ENCODE results near the gene TRPV4.

TRPV4 gene

GRCh38 chr12:109764776-109765445 lies 68.3 kb downstream of the TRPV4 start:
- H3K36me3 ChIP-seq (ENCODE audit: insufficient read depth, low read length) = no peaks in the 10 kb centered on the region
- no peaks in the 10 kb centered on the region for H3K9me3 ChIP-seq (ENCODE audit: low read depth, low read length)
- no peak for TF ChIP-seq EZH2 (IDR thresholded peaks at IDR 0.05)
- H3K9ac ChIP-seq (ENCODE audit: insufficient read length) = no peak overlapping the region
- no peak overlapping the region for H3K27ac ChIP-seq
- no peak for DNase-seq (ENCODE audit: low read depth, low spot score)
- H3K4me3 ChIP-seq = no peak overlapping the region

GRCh38 chr12:109764123-109764522 lies 69.1 kb downstream of the TRPV4 start:
- H3K9ac ChIP-seq (ENCODE audit: insufficient read length) = no peak overlapping the region
- DNase-seq (ENCODE audit: low read depth, low spot score) = no peak
- TF ChIP-seq FOXP2 (optimal IDR thresholded peaks at IDR 0.05; ENCODE audit: control extremely low read depth, extremely low read length, insufficient read depth) (no peak), EZH2 (IDR thresholded peaks at IDR 0.05) (no peak), POLR2AphosphoS5 (IDR thresholded peaks at IDR 0.05; ENCODE audit: borderline replicate concordance, low read depth, low read length) (no peak)
- no peak overlapping the region for H3K27ac ChIP-seq
- no peak overlapping the region for H3K4me3 ChIP-seq
- H3K9me3 ChIP-seq (ENCODE audit: low read depth, low read length) = no peaks in the 10 kb centered on the region
- H3K36me3 ChIP-seq (ENCODE audit: insufficient read depth, low read length) = no peaks in the 10 kb centered on the region

DNA sequence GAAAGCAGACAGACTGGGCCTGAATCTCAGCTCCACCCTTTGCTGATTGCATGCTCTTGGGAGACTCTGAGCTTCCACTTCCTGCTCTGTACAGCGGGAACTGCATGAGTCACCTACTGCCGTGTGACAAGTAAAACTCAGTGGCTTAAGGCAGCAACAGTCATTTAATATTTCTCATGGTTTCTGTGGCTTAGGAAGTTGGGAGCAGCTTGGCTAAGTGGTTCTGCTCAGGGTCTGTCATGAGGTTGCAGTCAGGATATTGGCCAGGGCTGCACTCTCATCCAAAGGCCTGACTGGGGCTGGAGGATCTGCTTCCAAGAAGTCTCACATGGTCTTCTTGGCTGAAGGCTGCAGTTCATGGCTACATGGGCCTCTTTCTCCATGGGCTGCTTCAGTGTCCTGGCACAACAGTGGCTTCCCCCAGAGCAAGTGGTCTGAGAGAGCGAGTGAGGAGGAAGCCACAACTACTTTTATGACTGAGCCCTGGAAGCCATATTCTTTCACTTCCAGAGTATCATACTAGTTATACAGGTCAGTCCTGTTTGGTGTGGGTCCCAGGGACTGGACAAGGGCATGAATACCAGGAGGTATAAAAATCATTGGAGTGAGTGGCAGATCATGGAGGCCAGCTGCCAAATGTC lies 69.9 kb downstream of the TRPV4 start:
- no peaks in the 10 kb centered on the region for H3K36me3 ChIP-seq (ENCODE audit: insufficient read depth, low read length)
- no peak overlapping the region for H3K4me3 ChIP-seq
- no peak for DNase-seq (ENCODE audit: low read depth, low spot score)
- no peak overlapping the region for H3K27ac ChIP-seq
- no peak overlapping the region for H3K9ac ChIP-seq (ENCODE audit: insufficient read length)
- TF ChIP-seq EZH2 (IDR thresholded peaks at IDR 0.05) = no peak
- TF ChIP-seq FOXP2 (optimal IDR thresholded peaks at IDR 0.05; ENCODE audit: control extremely low read depth, extremely low read length, insufficient read depth) = no peak
- TF ChIP-seq POLR2AphosphoS5 (IDR thresholded peaks at IDR 0.05; ENCODE audit: borderline replicate concordance, low read depth, low read length) = no peak
- no peaks in the 10 kb centered on the region for H3K9me3 ChIP-seq (ENCODE audit: low read depth, low read length)

- H3K36me3 ChIP-seq (ENCODE audit: insufficient read depth, low read length) = no peaks in the 10 kb centered on the region
- H3K4me3 ChIP-seq = no peak overlapping the region
- H3K27ac ChIP-seq = no peak overlapping the region
- TF ChIP-seq FOXP2 (optimal IDR thresholded peaks at IDR 0.05; ENCODE audit: control extremely low read depth, extremely low read length, insufficient read depth) (no peak), EZH2 (IDR thresholded peaks at IDR 0.05) (no peak), POLR2AphosphoS5 (IDR thresholded peaks at IDR 0.05; ENCODE audit: borderline replicate concordance, low read depth, low read length) (no peak)
- no peak for DNase-seq (ENCODE audit: low read depth, low spot score)
- no peak overlapping the region for H3K9ac ChIP-seq (ENCODE audit: insufficient read length)
- H3K9me3 ChIP-seq (ENCODE audit: low read depth, low read length) = no peaks in the 10 kb centered on the region
These were observed 70.5 kb downstream of the TRPV4 start for GRCh38 chr12:109762673-109763191.

- Histone ChIP-seq H3K9ac (ENCODE audit: insufficient read length) (no peak overlapping the region), H3K27ac (no peak overlapping the region), H3K9me3 (ENCODE audit: low read depth, low read length) (no peaks in the 10 kb centered on the region), H3K36me3 (ENCODE audit: insufficient read depth, low read length) (no peaks in the 10 kb centered on the region), H3K4me3 (no peak overlapping the region)
- TF ChIP-seq EZH2 (IDR thresholded peaks at IDR 0.05) = no peak
- no peak for TF ChIP-seq POLR2AphosphoS5 (IDR thresholded peaks at IDR 0.05; ENCODE audit: borderline replicate concordance, low read depth, low read length)
- TF ChIP-seq FOXP2 (optimal IDR thresholded peaks at IDR 0.05; ENCODE audit: control extremely low read depth, extremely low read length, insufficient read depth) = no peak
- no peak for DNase-seq (ENCODE audit: low read depth, low spot score)
These were observed 71.0 kb downstream of the TRPV4 start for GRCh38 chr12:109762071-109762672.

DNA sequence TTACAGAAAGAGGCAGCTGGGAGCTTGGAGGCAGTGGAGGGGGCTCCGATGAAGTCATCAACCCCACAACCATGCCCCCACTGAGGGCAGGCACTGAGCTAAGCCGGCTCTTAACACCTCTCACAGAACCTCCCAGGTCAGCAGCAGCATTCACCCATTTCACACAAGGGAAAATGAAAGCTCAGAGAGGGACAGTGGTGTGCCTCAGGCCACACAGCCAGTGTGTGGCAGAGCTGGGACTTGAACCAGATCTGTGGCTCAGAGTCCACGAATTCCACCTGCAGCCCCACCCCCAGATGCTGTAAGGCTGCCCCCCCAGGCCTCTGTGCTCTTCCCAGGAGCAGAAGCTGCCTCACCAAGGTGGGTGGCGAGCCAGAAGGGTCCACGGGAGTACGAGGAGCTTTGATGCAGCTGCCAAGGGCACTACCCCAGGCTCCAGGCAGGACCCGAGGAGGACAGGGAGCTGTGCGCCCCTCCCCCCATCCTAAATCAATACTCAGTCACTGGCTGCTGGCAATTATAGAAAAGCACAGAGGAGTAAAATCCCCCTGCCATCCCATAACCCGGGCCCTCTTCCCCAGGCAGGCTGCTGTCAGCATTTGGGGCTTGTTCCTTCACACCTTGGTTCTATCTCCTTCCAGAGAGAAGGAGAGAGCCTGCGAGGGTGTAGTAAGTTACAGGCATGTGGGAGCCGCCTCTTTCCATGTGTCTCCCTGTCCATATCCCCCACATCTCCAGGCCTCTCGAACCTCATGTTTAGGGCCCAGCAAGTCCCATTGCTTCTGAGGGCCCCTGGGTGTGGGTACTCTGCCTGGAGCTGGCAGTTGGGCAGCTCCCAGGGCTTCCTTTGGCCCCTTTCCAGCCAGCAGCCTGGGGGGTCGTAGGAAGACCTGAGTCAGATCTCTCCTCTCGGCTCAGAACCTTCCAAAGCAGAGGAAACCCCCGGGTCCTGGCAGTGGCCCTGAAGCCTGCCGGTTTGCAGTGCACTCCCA lies 72.0 kb downstream of the TRPV4 start:
- no peak overlapping the region for H3K9ac ChIP-seq (ENCODE audit: insufficient read length)
- DNase-seq (ENCODE audit: low read depth, low spot score) = no peak
- H3K9me3 ChIP-seq (ENCODE audit: low read depth, low read length) = no peaks in the 10 kb centered on the region
- TF ChIP-seq POLR2AphosphoS5 (IDR thresholded peaks at IDR 0.05; ENCODE audit: borderline replicate concordance, low read depth, low read length) = no peak
- no peak for TF ChIP-seq EZH2 (IDR thresholded peaks at IDR 0.05)
- TF ChIP-seq FOXP2 (optimal IDR thresholded peaks at IDR 0.05; ENCODE audit: control extremely low read depth, extremely low read length, insufficient read depth) = no peak
- H3K4me3 ChIP-seq = no peak overlapping the region
- no peaks in the 10 kb centered on the region for H3K36me3 ChIP-seq (ENCODE audit: insufficient read depth, low read length)
- no peak overlapping the region for H3K27ac ChIP-seq

DNA sequence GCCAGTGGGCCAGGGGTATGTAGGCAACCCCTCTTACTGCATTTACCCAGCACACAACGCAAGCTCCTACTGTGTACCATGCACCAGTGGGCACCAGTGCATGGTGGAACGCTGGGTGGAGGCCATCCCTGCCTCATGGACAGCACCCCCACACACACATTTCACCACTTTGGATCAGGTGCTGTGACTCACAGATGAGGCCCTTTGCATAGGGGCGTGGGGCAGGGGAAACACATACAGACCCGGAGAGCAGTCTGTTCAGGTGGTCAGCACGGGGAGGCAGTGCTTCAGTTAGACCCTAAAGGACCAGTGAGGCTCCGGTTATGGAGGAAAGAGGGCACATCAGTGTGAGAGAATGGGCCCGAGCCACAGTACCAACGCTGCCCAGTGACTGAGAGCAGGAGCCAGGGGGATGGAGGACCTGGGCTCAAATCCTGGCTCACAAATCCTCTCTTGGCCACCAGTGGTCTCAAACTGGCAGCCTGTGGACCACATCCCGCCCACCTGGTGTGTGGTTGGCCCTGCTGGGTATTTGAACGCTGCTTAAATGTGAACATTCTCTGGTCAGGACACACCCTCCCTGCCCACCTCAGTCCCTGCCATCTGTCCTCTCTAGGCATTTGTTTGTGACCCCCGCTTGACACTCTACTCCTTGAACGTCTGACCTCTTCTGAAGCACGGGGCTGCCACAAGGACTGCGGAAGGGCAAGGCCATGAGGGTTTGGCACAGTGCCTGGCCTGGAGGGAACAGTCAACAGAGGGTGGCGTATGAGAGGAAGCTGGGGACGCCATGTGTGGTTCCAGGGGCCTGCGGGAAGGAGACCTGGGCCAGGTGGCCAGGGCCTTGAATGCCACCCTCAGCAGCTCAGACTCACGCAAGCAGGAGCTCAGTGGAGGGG lies 72.9 kb downstream of the TRPV4 start:
- no peaks in the 10 kb centered on the region for H3K9me3 ChIP-seq (ENCODE audit: low read depth, low read length)
- DNase-seq (ENCODE audit: low read depth, low spot score) = no peak
- no peak overlapping the region for H3K9ac ChIP-seq (ENCODE audit: insufficient read length)
- TF ChIP-seq POLR2AphosphoS5 (IDR thresholded peaks at IDR 0.05; ENCODE audit: borderline replicate concordance, low read depth, low read length) = no peak
- TF ChIP-seq EZH2 (IDR thresholded peaks at IDR 0.05) = no peak
- no peak for TF ChIP-seq FOXP2 (optimal IDR thresholded peaks at IDR 0.05; ENCODE audit: control extremely low read depth, extremely low read length, insufficient read depth)
- H3K36me3 ChIP-seq (ENCODE audit: insufficient read depth, low read length) = no peaks in the 10 kb centered on the region
- no peak overlapping the region for H3K27ac ChIP-seq
- no peak overlapping the region for H3K4me3 ChIP-seq

Measured in SK-N-MC (cell line).